SK-N-SH (cell line): ENCODE data around the gene KCNAB1. TPM values are rescaled to one million over a fixed set of nuclear protein-coding genes. Genes with fewer than 3 reads are reported as not detected.
A peak's percentile ranks its signal among the peaks of the same experiment; 100 is the strongest.

ENCODE experiments used
- CTCF ChIA-PET: fragments of 300-600, 350-600 bp; formaldehyde crosslinking; extraction: SDS; loops from one replicate; lab custom pipeline; 2021; lab: Yijun Ruan, JAX
- POLR2A ChIA-PET: fragments of 350-600 bp; sonication (Branson Sonifier 250); formaldehyde crosslinking; extraction: SDS; loops from one replicate; lab custom pipeline; 2020; ENCODE audit warnings: antibody characterized with exemption, inconsistent platforms; lab: Yijun Ruan, JAX
- DNase-seq: peaks from one replicate; pipeline ENCODE4 v3.0.0; 2012
- H2AFZ ChIP-seq: fragments of 200-600 bp; sonication (generic); 2 replicates; pipeline ENCODE4 v1.8.1; 2016; ENCODE audit warnings: antibody characterized with exemption, mild to moderate bottlenecking, low read depth
- H3F3A ChIP-seq: fragments of 200-600 bp; sonication (generic); replicated peaks from 2 replicates; pipeline ENCODE3; 2016; ENCODE audit warnings: antibody characterized with exemption, mild to moderate bottlenecking; ENCODE audit not compliant: insufficient read depth
- H3K27ac ChIP-seq, 2 experiments: fragments of 200-500 bp in 1 of 2; fragments of 200-600 bp in 1 of 2; sonication (Bioruptor generic) in 1 of 2; sonication (generic), shearing (Covaris generic) in 1 of 2; 2 replicates each; pipeline versions ENCODE4 v1.5.1 to v1.6.1; 2014 to 2016; ENCODE audit warnings: low read depth in 2 of 2, inconsistent platforms in 1 of 2, low read length in 1 of 2, mild to moderate bottlenecking in 1 of 2, mixed read lengths in 1 of 2
- H3K27me3 ChIP-seq: fragments of 200-600 bp; sonication (generic), shearing (Covaris generic); 2 replicates; pipeline ENCODE4 v1.6.1; 2016; ENCODE audit warnings: mixed run types; ENCODE audit not compliant: insufficient read depth
- H3K36me3 ChIP-seq, 2 experiments: fragments of 200-500 bp in 1 of 2; fragments of 200-600 bp in 1 of 2; sonication (Bioruptor generic) in 1 of 2; sonication (generic) in 1 of 2; replicated peaks in 1 of 2; 2 replicates each; pipeline versions ENCODE3 to v1.5.1; 2014 to 2016; ENCODE audit warnings: low read length in 1 of 2, mild to moderate bottlenecking in 1 of 2; ENCODE audit not compliant: insufficient read depth in 2 of 2, control insufficient read depth in 1 of 2
- H3K4me1 ChIP-seq, 2 experiments: fragments of 200-500 bp in 1 of 2; fragments of 200-600 bp in 1 of 2; sonication (Bioruptor generic) in 1 of 2; sonication (generic), shearing (Covaris generic) in 1 of 2; 2 replicates each; pipeline versions ENCODE4 v1.5.1 to v1.6.1; 2014 to 2016; ENCODE audit warnings: low read depth in 1 of 2, low read length in 1 of 2, mixed run types in 1 of 2; ENCODE audit not compliant: insufficient read depth in 2 of 2, control insufficient read depth in 1 of 2
- H3K4me2 ChIP-seq: fragments of 200-600 bp; sonication (generic), shearing (Covaris generic); 2 replicates; pipeline ENCODE4 v1.6.1; 2017; ENCODE audit warnings: mixed run types
- H3K4me3 ChIP-seq, 2 experiments: fragments of 200-500 bp in 1 of 2; fragments of 200-600 bp in 1 of 2; sonication (Bioruptor generic) in 1 of 2; sonication (generic), shearing (Covaris generic) in 1 of 2; 2 replicates each; pipeline versions ENCODE4 v1.5.1 to v1.8.1; 2014 to 2016; ENCODE audit warnings: low read depth in 2 of 2, inconsistent platforms in 1 of 2, low read length in 1 of 2, mild to moderate bottlenecking in 1 of 2, mixed read lengths in 1 of 2, moderate library complexity in 1 of 2
- H3K79me2 ChIP-seq: fragments of 200-600 bp; sonication (generic); 2 replicates; pipeline ENCODE4 v1.8.1; 2017; ENCODE audit warnings: mild to moderate bottlenecking; ENCODE audit not compliant: insufficient read depth
- H3K9ac ChIP-seq: fragments of 200-600 bp; sonication (generic); 2 replicates; pipeline ENCODE4 v1.6.1; 2017; ENCODE audit warnings: mixed run types
- H3K9me2 ChIP-seq: fragments of 200-600 bp; sonication (generic); 2 replicates; pipeline ENCODE4 v1.6.1; 2017; ENCODE audit warnings: mixed run types
- H3K9me3 ChIP-seq: fragments of 200-600 bp; sonication (generic); 2 replicates; pipeline ENCODE4 v1.6.1; 2017; ENCODE audit warnings: mixed run types, mild to moderate bottlenecking, moderate library complexity
- H4K20me1 ChIP-seq: fragments of 200-600 bp; sonication (generic); 2 replicates; pipeline ENCODE4 v1.6.1; 2017; ENCODE audit warnings: mild to moderate bottlenecking, mixed run types; ENCODE audit not compliant: insufficient read depth
- CHD2 ChIP-seq: fragments of 150-350 bp; IDR thresholded peaks from 2 replicates; pipeline ENCODE4 v1.6.1; 2018; ENCODE audit warnings: low read length; ENCODE audit not compliant: partially characterized antibody
- ELF1 ChIP-seq: IDR thresholded peaks from 2 replicates; pipeline ENCODE4 v1.4.0; 2012
- EP300 ChIP-seq, 2 experiments: IDR thresholded peaks; 2 replicates each; pipeline versions ENCODE4 v1.4.0 to v1.6.1; 2012; ENCODE audit warnings: borderline replicate concordance in 1 of 2, low read depth in 1 of 2, low read length in 1 of 2
- EZH2phosphoT487 ChIP-seq: fragments of 200-600 bp; sonication (generic); IDR thresholded peaks from 2 replicates; pipeline ENCODE4 v1.6.1; 2017; ENCODE audit warnings: low read depth, mixed run types, mild to moderate bottlenecking, antibody characterized with exemption, moderate library complexity, borderline replicate concordance
- FOSL2 ChIP-seq: IDR thresholded peaks from 2 replicates; pipeline ENCODE4 v1.4.0; 2012; ENCODE audit warnings: low read depth, mild to moderate bottlenecking, moderate library complexity, borderline replicate concordance
- FOXM1 ChIP-seq: IDR thresholded peaks from 2 replicates; pipeline ENCODE4 v1.4.0; 2012; ENCODE audit warnings: low read depth, mild to moderate bottlenecking
- GATA2 ChIP-seq: sonication (generic); formaldehyde crosslinking; IDR thresholded peaks from 2 replicates; pipeline ENCODE4 v1.5.0; 2020; ENCODE audit warnings: mild to moderate bottlenecking, missing genetic modification reagents
- MXI1 ChIP-seq: IDR thresholded peaks from 2 replicates; pipeline ENCODE4 v1.6.1; 2012; ENCODE audit warnings: mild to moderate bottlenecking, low read depth, low read length, improper control_type of control experiment
- NRF1 ChIP-seq: IDR thresholded peaks from 2 replicates; pipeline ENCODE4 v1.6.1; 2012; ENCODE audit warnings: low read depth, mild to moderate bottlenecking, low read length
- POLR2AphosphoS5 ChIP-seq: IDR thresholded peaks from 2 replicates; pipeline ENCODE4 v1.6.1; 2012; ENCODE audit warnings: low read depth, low read length
- RAD21 ChIP-seq: IDR thresholded peaks from 2 replicates; pipeline ENCODE4 v1.6.1; 2012; ENCODE audit warnings: mild to moderate bottlenecking, low read length
- RCOR1 ChIP-seq: fragments of 150-350 bp; IDR thresholded peaks from 2 replicates; pipeline ENCODE4 v1.6.1; 2017; ENCODE audit warnings: antibody characterized with exemption, low read length
- SIN3A ChIP-seq: IDR thresholded peaks from 2 replicates; pipeline ENCODE4 v1.6.1; 2012; ENCODE audit warnings: low read depth, mild to moderate bottlenecking, low read length, moderate library complexity, borderline replicate concordance
- SMC3 ChIP-seq: IDR thresholded peaks from 2 replicates; pipeline ENCODE4 v1.6.1; 2012; ENCODE audit warnings: low read depth, low read length, improper control_type of control experiment
- TCF12 ChIP-seq: IDR thresholded peaks from 2 replicates; pipeline ENCODE4 v1.4.0; 2012
- WGBS: methylation state at CpG from one replicate; pipeline ENCODE4 v1.1.6; 2017; ENCODE audit warnings: low lambda C conversion rate; 5-methylcytosine and 5-hydroxymethylcytosine counted together
- polyA plus RNA-seq, 3 experiments: library from polyadenylated mRNA; depleted of rRNA; stranded (reverse); fragments of >200 nt; gene quantifications; 2 replicates each; pipeline ENCODE4 v1.2.3, GENCODE V29; 2012
- TF ChIP-seq, protein P1 (sequence below): fragments of 200-600 bp; sonication (generic); IDR thresholded peaks from 2 replicates; pipeline ENCODE4 v1.6.1; 2017; ENCODE audit warnings: antibody characterized with exemption, mild to moderate bottlenecking, moderate library complexity
- TF ChIP-seq, protein P2 (sequence below): IDR thresholded peaks from 2 replicates; pipeline ENCODE4 v1.4.0; 2012; ENCODE audit warnings: low read depth
- TF ChIP-seq, protein P3 (sequence below): fragments of 150-350 bp; IDR thresholded peaks from 2 replicates; pipeline ENCODE4 v1.6.1; 2017; ENCODE audit warnings: antibody characterized with exemption, low read length, low read depth, borderline replicate concordance
- TF ChIP-seq, protein P4 (sequence below): IDR thresholded peaks from 2 replicates; pipeline ENCODE4 v1.4.0; 2012; ENCODE audit warnings: low read depth, borderline replicate concordance
- TF ChIP-seq, protein P5 (sequence below): IDR thresholded peaks from 2 replicates; pipeline ENCODE4; 2012
- TF ChIP-seq, protein P6 (sequence below): IDR thresholded peaks from 2 replicates; pipeline ENCODE4 v1.4.0; 2012; ENCODE audit warnings: low read depth, borderline replicate concordance

Gene KCNAB1
- polyA plus RNA-seq, 1 of the 3 experiments (the other 2 are of a cell fraction) = 82.1 TPM

DNA sequence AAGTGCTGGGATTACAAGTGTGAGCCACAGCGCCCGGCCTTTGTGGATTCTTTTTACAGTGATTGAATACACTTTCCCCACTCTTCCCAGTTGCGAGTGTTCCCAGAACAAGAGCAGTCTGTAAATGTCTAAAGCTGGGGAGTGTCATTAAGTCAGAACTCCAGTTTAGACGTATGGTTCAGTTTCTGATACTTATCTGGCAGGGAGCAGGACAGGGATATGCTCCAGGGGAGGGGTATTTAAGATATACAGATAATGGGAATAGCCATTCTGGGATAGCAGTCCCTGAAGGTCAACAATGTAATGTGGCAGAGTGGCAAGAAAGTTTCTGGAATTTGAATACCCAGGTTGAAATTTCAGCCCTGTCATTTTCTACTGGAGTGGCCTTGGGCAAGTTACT is 270.5 kb downstream of the KCNAB1 start (continued):
- TF ChIP-seq, protein P1, sequence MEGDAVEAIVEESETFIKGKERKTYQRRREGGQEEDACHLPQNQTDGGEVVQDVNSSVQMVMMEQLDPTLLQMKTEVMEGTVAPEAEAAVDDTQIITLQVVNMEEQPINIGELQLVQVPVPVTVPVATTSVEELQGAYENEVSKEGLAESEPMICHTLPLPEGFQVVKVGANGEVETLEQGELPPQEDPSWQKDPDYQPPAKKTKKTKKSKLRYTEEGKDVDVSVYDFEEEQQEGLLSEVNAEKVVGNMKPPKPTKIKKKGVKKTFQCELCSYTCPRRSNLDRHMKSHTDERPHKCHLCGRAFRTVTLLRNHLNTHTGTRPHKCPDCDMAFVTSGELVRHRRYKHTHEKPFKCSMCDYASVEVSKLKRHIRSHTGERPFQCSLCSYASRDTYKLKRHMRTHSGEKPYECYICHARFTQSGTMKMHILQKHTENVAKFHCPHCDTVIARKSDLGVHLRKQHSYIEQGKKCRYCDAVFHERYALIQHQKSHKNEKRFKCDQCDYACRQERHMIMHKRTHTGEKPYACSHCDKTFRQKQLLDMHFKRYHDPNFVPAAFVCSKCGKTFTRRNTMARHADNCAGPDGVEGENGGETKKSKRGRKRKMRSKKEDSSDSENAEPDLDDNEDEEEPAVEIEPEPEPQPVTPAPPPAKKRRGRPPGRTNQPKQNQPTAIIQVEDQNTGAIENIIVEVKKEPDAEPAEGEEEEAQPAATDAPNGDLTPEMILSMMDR = no peak
- TF ChIP-seq FOSL2 = no peak
- 0 out of 2 replicates have a peak, but pooled peaks have one; percentile 10 for TF ChIP-seq TCF12
- TF ChIP-seq FOXM1 = no peak
- TF ChIP-seq MXI1 = no peak
- no peak for TF ChIP-seq ELF1
- peak; percentile 90 for TF ChIP-seq GATA2 (CRISPR knock-in tag)
- TF ChIP-seq RCOR1 = peak; percentile 80
- TF ChIP-seq, protein P2, sequence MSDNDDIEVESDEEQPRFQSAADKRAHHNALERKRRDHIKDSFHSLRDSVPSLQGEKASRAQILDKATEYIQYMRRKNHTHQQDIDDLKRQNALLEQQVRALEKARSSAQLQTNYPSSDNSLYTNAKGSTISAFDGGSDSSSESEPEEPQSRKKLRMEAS = no peak
- TF ChIP-seq, protein P3, sequence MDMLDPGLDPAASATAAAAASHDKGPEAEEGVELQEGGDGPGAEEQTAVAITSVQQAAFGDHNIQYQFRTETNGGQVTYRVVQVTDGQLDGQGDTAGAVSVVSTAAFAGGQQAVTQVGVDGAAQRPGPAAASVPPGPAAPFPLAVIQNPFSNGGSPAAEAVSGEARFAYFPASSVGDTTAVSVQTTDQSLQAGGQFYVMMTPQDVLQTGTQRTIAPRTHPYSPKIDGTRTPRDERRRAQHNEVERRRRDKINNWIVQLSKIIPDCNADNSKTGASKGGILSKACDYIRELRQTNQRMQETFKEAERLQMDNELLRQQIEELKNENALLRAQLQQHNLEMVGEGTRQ = no peak
- TF ChIP-seq, protein P4, sequence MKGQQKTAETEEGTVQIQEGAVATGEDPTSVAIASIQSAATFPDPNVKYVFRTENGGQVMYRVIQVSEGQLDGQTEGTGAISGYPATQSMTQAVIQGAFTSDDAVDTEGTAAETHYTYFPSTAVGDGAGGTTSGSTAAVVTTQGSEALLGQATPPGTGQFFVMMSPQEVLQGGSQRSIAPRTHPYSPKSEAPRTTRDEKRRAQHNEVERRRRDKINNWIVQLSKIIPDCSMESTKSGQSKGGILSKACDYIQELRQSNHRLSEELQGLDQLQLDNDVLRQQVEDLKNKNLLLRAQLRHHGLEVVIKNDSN = no peak
- TF ChIP-seq RAD21 = no peak
- TF ChIP-seq CHD2 = peak; percentile 40
- no peak for TF ChIP-seq SIN3A

DNA sequence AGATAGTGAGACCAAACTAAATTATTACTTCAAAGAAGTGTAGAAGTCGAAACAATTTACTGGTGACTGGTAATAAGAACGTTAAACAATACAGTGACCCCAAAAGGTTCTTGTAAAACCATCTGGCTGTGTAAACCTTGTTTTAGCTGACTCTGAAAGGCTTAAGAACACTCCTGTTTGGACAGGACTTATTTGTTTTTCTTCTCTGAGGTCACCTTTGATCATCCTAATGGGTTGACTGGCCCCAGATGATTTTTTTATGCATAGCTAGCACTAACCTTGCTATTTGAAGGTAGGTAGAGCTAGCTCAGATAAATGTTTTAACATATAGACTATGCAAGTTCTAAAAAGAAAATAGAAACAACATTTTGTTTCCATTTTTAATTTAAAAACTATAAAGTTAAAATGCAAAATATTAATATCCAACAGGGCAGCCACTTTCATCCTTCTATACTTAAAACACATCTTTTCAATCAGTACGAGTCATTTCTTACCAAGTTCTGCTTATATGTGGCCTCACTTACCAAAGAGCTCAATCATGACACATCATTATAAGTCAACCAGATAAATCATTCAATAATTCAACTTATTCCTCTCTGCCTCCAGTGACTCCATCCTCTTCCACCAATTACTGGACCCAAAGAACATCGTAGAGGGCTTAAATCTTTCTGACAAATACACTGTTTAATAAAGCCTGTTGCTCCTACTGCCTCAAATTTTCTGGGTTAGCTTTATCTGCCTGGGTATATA is 275.8 kb downstream of the KCNAB1 start:
- CTCF ChIA-PET = interaction anchor here (0.8 to 3.2 kb wide), 4 partner anchors 9 to 54 kb away, joined by 3 to 14 read pairs (median 4); no protein-coding TSS in a partner anchor

More for the DNA sequence above, 275.8 kb downstream of the KCNAB1 start:
- H3K9me3 ChIP-seq = no peaks in the 10 kb centered on the region
- no peak for DNase-seq
- no peak overlapping the region for H3K9ac ChIP-seq
- peaks cover 0 to 27% of the 10 kb centered on the region in 2 experiments for H3K36me3 ChIP-seq
- peaks cover 6 to 20% of the 10 kb centered on the region in 2 experiments; a peak in 2 of 4 replicates for H3K4me1 ChIP-seq
- H3K9me2 ChIP-seq = no peaks in the 10 kb centered on the region
- H3F3A ChIP-seq = peaks cover 27% of the 10 kb centered on the region
- H3K4me3 ChIP-seq = no peak overlapping the region
- TF ChIP-seq EP300 (IDR thresholded peaks at IDR 0.05; ENCODE audit: borderline replicate concordance in 1 of 2, low read depth in 1 of 2, low read length in 1 of 2) (no peak), EZH2phosphoT487 (no peak), NRF1 (no peak), GATA2 (CRISPR knock-in tag) (no peak), FOSL2 (peak; percentile 27; the same call in 1 of the 2 replicates), SMC3 (no peak), POLR2AphosphoS5 (no peak), CHD2 (no peak)
- TF ChIP-seq, protein P5, sequence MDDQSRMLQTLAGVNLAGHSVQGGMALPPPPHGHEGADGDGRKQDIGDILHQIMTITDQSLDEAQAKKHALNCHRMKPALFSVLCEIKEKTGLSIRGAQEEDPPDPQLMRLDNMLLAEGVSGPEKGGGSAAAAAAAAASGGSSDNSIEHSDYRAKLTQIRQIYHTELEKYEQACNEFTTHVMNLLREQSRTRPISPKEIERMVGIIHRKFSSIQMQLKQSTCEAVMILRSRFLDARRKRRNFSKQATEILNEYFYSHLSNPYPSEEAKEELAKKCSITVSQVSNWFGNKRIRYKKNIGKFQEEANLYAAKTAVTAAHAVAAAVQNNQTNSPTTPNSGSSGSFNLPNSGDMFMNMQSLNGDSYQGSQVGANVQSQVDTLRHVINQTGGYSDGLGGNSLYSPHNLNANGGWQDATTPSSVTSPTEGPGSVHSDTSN = peak; percentile 70
- TF ChIP-seq, protein P6, sequence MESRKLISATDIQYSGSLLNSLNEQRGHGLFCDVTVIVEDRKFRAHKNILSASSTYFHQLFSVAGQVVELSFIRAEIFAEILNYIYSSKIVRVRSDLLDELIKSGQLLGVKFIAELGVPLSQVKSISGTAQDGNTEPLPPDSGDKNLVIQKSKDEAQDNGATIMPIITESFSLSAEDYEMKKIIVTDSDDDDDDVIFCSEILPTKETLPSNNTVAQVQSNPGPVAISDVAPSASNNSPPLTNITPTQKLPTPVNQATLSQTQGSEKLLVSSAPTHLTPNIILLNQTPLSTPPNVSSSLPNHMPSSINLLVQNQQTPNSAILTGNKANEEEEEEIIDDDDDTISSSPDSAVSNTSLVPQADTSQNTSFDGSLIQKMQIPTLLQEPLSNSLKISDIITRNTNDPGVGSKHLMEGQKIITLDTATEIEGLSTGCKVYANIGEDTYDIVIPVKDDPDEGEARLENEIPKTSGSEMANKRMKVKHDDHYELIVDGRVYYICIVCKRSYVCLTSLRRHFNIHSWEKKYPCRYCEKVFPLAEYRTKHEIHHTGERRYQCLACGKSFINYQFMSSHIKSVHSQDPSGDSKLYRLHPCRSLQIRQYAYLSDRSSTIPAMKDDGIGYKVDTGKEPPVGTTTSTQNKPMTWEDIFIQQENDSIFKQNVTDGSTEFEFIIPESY = no peak
- H3K27ac ChIP-seq = peak overlapping the region; percentile 44 to 50
- WGBS = 69% methylated on average over 4 of the region's 4 CpGs
- H2AFZ ChIP-seq = no peak overlapping the region
- H3K4me2 ChIP-seq = 0 out of 2 replicates have a peak overlapping the region, but pooled peaks have one; percentile 5
- POLR2A ChIA-PET = no interaction called here
- no peaks in the 10 kb centered on the region for H4K20me1 ChIP-seq
- no peaks in the 10 kb centered on the region for H3K27me3 ChIP-seq
- peaks cover 81% of the 10 kb centered on the region; the same call in 1 of the 2 replicates for H3K79me2 ChIP-seq
